HG03135 (cell line): ENCODE results near the gene SIGLEC14.
"Not testable (repeated sequence)": the region's sequence is repeated elsewhere in the genome, so short reads cannot be mapped to it uniquely, and the experiment has no call there.

ENCODE experiments used
- ATAC-seq: cut with Tn5 transposase; IDR thresholded peaks from one replicate; pipeline ENCODE4 v1.9.1; 2021; ENCODE audit warnings: mild to moderate bottlenecking, moderate library complexity; ENCODE audit not compliant: unreplicated experiment

Gene SIGLEC14

GRCh38 chr19:51646730-51647129 lies at the start of gene SIGLEC14:
Gene SIGLEC14, minus strand, starts transcription at chr19:51646825. Its CDS starts 66 bp downstream, at chr19:51646759.
- not testable (repeated sequence) for ATAC-seq

- no peak for ATAC-seq
These were observed 49.2 kb upstream of the SIGLEC14 start for GRCh38 chr19:51695702-51696315.

- no peak for ATAC-seq
These were observed 48.5 kb upstream of the SIGLEC14 start for GRCh38 chr19:51695088-51695487.

- ATAC-seq, result no peak
These were observed 47.9 kb upstream of the SIGLEC14 start for GRCh38 chr19:51694318-51695085.

- ATAC-seq, result no peak
These were observed 47.2 kb upstream of the SIGLEC14 start for GRCh38 chr19:51693819-51694218.

GRCh38 chr19:51693260-51693659 lies 46.6 kb upstream of the SIGLEC14 start, which contains the start of gene SPACA6:
Gene SPACA6, plus strand, starts transcription at chr19:51693330. Its CDS starts 197 bp downstream, at chr19:51693527.
- ATAC-seq, result no peak

- no peak for ATAC-seq
These were observed 45.8 kb upstream of the SIGLEC14 start for GRCh38 chr19:51692468-51692867.

GRCh38 chr19:51691584-51692428 lies 45.2 kb upstream of the SIGLEC14 start:
- ATAC-seq, result no peak

GRCh38 chr19:51691074-51691583 lies 44.5 kb upstream of the SIGLEC14 start:
- no peak for ATAC-seq

- ATAC-seq, result no peak
These were observed 43.9 kb upstream of the SIGLEC14 start for GRCh38 chr19:51690454-51691073.

GRCh38 chr19:51689751-51690453 lies 43.3 kb upstream of the SIGLEC14 start:
- no peak for ATAC-seq

- no peak for ATAC-seq
These were observed 42.3 kb upstream of the SIGLEC14 start for GRCh38 chr19:51688671-51689571.

GRCh38 chr19:51687791-51688670 lies 41.4 kb upstream of the SIGLEC14 start:
- no peak for ATAC-seq

- ATAC-seq, result no peak
These were observed 39.5 kb upstream of the SIGLEC14 start for GRCh38 chr19:51686171-51686570.

- ATAC-seq, result no peak
These were observed 34.8 kb upstream of the SIGLEC14 start for GRCh38 chr19:51681286-51681941.

GRCh38 chr19:51680474-51680873 lies 33.8 kb upstream of the SIGLEC14 start:
- ATAC-seq, result no peak

- no peak for ATAC-seq
These were observed 30.0 kb upstream of the SIGLEC14 start for GRCh38 chr19:51676566-51677083.
